Skeletal muscle cell (primary cell): ENCODE results near the gene MYRFL.
"Not testable (repeated sequence)": the region's sequence is repeated elsewhere in the genome, so short reads cannot be mapped to it uniquely, and the experiment has no call there.

Experiments used
- DNase-seq: peaks from one replicate; pipeline ENCODE4 v3.0.0-alpha.2; 2010; ENCODE audit warnings: low read depth
- H3K4me3 ChIP-seq: 2 replicates; pipeline ENCODE4 v1.5.1; 2011; ENCODE audit warnings: low read depth, mild to moderate bottlenecking, control low read depth, low read length, moderate library complexity

MYRFL gene

DNA sequence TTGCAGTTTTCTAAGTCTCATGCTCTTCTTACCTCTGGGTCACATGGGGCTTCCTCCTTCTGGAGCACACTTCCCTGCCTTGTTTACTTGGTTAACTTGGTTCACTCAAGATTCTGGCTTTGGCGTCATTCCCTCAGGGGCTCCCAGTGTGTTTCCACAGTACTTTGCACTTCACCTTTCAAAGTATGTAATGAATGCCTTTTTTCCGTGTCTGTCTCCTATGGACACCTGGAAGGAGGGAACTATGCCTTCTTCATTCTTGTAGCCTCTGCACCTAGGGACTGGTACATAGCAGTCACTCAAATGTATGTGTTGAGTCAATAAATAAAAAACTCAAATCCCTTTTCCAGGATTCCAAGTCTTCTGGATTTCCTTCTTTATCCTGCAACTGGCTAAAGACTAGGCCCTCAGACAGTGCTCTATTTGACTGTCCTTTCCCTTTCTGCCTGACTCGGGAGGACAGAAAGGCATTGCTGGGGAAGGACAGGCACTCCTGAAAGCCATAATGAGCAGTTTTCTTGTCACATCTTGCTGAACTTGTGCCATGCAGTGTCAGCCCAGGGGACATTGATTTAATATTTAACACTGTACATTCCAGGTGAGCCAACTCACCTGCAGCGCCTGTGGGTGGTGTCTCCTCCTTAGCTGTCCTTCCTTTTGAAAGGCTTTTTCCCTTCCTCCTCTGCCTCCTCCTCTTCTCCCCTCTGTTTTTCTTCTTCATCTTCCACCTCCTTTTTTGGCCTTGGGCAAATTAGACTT lies 12.8 kb downstream of the MYRFL start:
- H3K4me3 ChIP-seq, result no peak overlapping the region
- DNase-seq, result no peak

DNA sequence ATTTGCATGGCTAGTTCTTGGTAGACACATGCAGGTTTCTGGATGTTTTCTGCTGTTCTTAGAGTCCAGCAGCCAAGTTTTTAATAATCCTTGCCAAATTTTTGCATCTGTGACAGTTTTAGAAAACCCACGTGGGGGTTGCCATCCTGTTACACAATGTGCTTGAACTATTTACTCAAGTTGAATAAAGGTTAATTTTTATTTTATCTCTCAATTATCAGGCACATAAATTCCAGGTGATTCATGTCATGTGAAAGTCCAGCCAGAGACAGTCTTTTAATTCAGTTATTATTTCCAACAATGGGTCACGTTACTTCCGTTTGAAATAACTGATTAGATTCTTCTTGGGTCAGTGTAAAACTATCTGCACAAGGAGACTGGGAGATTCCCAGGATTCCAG lies 15.7 kb downstream of the MYRFL start:
- no peak overlapping the region for H3K4me3 ChIP-seq
- no peak for DNase-seq

DNA sequence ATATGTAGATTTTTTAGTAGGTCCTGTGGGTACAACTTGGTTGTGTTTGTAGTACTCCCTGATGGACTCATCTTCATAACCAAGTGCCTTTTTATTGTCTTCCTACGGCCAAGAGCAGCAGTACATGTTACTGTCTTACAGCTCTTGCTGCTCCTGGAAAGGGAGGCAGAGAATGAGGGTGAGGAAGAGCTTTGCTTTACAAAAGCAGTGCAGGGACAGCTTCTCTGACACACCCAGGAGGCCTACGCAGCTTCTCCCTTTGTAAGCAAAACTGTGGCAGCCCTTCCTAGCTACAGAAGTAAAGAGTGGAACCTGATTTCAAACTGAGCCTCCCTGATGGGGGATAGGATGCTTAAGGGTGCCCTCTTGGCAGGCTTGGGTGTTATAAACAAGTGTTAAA lies 18.6 kb downstream of the MYRFL start:
- no peak overlapping the region for H3K4me3 ChIP-seq
- no peak for DNase-seq

DNA sequence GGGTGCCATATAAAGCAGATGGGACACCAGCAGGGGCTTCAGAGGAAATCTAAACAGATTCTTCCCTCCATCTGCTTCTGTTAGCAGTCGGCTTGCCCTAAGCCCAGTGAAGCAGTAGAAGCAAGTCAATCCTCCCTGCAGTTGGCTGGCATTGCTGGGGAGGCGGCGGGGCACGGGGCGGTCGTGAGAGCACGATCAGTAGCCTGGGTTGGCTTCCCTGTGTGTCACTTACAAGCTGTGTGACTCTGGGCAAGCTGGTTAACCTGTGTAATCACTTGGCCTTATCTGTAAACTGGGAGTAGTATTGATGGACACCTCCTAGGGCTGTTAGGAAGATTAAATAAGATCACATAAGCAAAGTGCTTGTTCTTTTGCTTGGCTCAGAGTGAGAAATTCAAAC lies 19.4 kb downstream of the MYRFL start:
- no peak overlapping the region for H3K4me3 ChIP-seq
- DNase-seq, result no peak

DNA sequence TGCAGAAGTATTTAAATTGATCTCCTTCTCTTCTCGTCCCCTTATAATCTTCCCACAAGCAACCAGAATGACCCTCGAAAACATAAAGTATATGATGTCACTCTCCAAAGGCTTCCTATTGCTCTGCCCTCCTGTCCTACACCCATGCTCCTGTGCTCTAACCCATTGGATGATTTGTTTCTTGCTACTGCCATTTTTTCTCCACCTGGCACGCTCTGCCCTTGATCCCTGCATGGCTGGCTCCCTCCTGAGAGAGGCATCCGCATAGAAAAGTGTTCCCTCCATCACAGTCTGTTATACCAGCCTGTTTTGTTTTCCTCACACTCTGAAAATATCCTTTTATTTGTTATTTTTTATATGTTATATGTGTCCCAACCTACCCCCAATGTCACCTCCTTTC lies 19.8 kb downstream of the MYRFL start:
- no peak for DNase-seq
- no peak overlapping the region for H3K4me3 ChIP-seq

DNA sequence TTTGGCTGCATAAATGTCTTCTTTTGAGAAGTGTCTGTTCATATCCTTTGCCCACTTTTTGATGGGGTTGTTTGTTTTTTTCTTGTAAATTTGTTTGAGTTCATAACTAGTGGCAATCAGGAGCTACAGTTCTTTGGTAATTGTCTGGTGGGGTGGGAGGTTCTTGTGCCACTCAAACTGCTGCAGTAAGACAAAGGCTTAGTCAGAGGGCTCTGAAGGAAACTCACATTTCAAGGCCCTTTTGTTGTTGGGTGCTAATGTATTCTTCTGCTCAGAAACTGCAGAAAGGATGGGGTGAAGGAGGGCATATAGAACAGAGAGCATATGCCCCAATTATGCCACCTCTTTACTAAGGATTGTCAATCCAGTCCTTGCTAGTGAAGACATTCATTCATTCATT lies 21.9 kb downstream of the MYRFL start:
- no peak for DNase-seq
- H3K4me3 ChIP-seq, result no peak overlapping the region

DNA sequence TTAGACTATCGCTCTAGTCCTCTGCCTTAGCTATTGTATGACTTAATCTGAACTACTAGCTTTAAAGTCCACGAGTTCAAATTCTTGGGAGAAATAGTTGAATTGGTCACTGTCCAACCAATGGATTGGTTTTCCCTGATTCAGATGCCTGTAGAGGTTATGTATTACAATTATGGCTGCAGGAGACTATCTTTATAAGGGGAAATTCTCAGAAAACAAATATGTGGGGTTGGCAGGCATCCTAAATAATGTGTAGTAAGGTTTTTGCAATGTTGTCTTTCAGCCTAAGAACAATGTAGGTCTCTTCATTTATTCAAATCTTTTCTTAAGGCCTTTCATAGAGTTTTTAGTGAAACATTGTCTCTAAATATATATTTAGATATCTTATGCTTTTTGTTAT lies 26.9 kb downstream of the MYRFL start:
- no peak for DNase-seq

DNA sequence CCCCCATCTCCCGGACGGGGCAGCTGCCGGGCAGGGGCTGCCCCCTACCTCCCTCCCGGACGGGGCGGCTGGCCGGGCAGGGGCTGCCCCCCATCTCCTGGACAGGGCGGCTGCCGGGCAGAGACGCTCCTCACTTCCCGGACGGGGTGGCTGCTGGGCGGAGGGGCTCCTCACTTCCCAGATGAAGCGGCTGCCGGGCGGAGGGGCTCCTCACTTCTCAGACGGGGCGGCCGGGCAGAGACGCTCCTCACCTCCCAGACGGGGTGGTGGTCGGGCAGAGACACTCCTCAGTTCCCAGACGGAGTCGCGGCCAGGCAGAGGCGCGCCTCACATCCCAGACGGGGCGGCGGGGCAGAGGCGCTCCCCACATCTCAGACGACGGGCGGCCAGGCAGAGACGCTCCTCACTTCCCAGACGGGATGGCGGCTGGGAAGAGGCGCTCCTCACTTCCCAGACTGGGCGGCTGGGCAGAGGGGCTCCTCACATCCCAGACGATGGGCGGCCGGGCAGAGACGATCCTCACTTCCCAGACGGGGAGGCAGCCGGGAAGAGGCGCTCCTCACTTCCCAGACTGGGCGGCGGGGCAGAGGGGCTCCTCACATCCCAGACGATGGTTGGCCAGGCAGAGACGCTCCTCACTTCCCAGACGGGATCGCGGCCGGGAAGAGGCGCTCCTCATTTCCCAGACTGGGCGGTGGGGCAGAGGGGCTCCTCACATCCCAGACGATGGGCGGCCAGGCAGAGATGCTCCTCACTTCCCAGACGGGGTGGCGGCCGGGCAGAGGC lies 28.3 kb downstream of the MYRFL start:
- DNase-seq, H3K4me3 ChIP-seq: not testable (repeated sequence)

More for the DNA sequence above, 26.9 kb downstream of the MYRFL start:
- H3K4me3 ChIP-seq, result no peak overlapping the region

DNA sequence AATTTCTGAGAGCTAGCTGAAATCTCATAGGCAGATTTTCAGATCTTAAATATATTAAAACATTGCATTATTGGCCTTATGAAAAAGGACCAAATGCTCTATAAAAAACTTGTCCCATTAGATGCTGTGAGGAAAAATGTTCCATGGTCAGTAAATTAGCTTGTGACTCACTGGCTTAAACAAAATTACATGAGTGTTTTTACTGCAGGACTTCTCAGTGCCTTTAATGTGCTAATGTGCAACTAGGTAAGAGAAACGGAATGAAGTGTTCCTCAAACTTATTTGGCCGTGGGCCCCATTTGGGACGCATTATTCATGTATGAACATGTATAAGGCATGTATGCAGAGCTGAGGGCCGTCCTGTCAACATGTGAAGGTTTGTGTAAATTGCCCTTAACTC lies 41.7 kb downstream of the MYRFL start:
- no peak overlapping the region for H3K4me3 ChIP-seq
- DNase-seq, result no peak

DNA sequence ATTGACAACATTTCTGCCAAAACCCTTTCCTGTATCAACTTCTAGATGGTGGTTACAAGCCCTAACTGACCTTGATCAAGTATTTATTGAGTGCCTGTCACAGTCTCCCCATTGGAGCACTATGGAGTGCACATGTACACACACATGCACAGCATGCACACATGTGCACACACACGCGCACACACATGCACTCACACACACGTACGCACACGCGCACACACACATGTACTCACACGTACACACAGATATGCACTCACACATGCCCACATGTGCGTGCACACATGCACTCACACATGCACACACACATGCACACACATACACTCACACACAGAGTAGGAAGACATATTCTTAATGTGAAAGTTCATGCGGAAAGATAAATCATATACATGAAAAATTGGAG lies 43.7 kb downstream of the MYRFL start:
- no peak for DNase-seq
- no peak overlapping the region for H3K4me3 ChIP-seq

DNA sequence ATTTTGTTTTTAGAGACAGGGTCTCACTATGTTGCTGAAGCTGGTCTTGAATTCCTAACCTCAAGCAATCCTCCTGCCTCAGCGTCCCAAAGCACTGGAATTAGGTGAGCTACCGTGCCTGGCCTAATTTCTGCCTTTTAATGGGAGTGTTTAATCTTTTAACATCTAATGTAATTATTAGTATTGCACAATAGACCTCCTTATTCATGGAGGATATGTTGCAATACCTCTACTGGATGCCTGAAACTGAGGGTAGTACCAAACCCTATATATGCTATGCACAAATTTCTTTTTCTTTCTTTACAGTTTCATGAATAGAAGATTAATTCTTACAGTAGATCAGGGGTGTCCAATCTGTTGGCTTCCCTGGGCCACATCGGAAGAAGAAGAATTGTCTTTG lies 47.8 kb downstream of the MYRFL start:
- H3K4me3 ChIP-seq, result no peak overlapping the region
- DNase-seq, result no peak

DNA sequence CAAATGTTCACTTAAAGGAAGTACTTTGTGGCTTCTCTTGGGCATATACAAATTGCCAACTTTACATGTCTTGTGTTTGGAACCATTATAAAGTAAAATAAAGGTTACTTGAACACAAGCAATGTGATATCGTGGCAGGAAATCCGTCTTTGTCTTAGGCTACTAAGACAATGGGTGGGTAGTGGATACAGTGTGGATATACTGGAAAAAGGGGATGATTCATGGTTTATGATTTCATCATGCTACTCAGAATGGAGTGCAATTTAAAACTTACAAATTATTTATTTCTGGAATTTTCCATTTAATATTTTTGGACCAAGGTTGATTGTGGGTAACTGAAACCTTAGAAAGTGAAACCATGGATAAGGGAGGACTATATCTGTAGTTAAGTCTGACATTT lies 48.4 kb downstream of the MYRFL start:
- H3K4me3 ChIP-seq, result no peak overlapping the region
- no peak for DNase-seq

DNA sequence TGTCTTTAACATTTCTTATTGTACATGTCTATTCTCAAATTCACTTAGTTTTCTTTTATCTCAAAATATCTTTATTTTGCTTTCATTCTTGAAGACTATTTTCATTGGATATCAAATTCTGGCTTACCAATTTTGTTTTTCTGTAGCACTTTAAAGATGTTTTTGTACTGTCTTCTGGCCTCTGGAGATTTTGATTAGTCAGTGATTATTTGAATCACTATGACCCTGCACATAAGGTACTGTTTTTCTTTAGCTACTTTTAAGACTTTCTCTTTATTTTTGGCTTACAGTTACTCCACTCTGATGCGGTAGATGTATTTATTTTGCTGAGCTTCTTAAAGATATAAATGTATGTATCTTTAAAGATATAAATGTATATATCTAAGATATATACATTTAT lies 49.6 kb downstream of the MYRFL start:
- DNase-seq, result no peak
- no peak overlapping the region for H3K4me3 ChIP-seq

DNA sequence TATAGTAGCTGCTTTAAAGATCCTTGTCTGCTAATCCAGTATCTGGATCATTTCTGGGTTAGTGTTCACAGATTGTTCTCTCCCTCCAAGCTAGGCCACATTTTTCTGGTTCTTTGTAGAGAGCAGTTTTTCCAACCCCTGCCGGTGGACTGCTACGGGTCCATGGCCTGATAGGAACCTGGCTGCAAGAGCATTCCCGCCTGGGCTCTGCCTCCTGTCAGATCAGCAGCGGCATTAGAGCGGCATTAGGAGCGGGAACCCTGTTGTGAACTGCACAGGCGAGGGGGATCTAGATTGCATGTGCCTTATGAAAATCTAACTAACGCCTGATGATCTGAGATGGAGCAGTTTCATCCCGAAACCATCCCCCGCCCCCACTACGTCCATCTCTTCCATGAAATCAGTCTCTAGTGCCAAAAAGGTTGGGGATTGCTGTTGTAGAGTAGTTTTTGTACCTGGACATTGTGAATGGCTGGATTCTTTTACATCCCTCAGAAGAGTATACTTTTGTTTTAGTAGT lies 50.4 kb downstream of the MYRFL start:
- no peak overlapping the region for H3K4me3 ChIP-seq
- no peak for DNase-seq

DNA sequence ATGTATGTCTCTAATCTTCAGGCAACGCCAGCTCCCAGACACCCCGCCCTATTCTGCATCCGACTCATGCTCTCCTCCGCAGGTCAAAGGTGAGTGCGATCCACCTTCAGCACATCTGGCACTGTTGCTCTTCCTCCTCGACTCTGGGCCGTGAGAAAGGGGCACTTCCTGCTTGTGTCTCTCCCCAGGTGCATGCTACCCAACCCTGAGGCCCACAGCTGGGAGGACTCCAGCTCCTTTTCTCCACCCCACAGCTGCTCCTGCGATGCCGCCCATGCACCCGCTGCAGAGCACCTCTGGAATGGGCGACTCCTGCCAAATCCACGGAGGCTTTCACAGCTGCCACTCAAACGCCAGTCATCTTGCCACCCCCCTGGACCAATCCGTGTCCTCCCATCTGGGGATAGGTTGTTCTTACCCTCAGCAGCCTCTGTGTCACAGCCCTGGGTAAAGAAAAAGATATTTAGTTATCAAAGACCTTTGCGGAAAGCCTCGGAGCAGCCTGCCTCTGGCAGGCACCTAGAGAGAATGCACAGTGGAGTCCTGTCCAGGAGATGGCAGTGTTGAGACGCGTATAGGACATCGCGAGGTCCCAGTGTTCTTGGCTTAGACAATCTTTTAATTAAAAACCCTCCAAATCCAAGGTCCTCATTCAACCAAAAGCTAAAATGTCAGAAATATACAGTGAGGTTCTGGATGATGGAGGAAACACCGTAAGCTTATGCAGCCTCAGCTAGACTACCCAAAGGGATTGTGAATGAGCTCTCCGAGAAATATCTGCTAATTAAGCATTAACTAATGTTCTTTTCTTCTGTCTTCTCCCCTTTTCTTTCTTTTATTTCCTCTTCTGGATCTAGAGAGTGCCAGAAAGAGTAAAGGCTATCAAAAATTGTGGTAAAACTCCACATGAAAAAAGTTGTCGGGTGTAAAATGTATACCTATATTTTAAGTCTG lies 54.3 kb downstream of the MYRFL start:
- DNase-seq, result no peak
- peak overlapping the region; percentile 14 for H3K4me3 ChIP-seq

DNA sequence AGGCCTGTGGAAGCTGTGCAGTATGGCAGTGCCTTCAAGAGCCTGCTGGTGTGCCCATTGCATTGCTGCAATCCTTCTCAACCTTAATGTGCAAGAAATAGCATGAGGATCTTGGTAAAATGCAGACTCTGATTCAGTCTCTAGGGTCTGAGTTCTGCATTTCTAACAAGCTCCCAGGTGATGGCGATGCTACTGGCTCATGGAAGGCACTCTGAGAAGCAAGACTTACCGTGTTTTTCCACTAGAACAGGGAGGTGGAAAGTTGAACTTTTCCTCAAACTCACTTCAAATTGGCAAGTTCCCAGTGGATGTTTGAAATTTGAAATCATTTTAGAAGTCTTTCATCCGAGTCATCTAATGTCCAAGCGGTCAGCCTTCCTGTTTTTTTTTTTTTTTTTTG lies 55.5 kb downstream of the MYRFL start:
- H3K4me3 ChIP-seq, result no peak overlapping the region
- no peak for DNase-seq

DNA sequence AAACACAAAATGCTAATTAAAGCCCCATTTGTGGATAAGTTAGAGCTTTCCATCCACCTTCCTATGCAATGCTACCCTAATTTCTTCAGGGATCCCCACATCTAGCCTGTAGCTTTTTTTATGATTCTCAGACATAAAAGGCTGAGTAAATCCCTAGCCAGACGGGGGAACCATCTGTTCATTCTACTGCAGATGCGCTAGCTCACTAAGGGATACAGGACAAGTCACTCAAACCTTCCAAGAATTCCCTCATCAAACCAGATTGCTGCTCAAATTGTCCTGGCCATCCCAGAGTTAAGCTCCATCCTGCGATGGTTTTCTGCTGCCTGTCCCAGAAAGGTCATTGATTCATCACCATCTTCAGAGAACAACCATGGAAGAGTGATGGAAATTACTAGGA lies 56.7 kb downstream of the MYRFL start:
- H3K4me3 ChIP-seq, result no peak overlapping the region
- DNase-seq, result no peak

DNA sequence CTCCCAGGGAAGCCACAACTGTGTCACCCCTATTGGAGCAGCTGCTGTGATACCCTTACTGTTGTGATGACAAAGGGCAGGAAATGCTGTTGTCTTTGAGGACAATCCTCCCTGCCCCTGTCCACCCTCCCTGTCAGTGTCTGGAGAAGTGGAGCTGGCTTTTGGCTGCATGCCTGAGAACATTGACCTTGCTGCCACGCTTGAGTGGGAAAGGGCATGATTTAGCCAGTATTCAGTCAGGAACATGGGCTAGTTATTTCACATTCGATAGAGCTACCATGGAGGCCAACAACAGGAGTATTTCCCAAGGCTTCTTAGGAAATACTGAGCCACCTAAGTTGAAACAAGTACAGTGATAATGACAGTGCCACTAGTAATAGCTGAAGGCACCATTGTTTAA lies 59.4 kb downstream of the MYRFL start:
- no peak for DNase-seq
- no peak overlapping the region for H3K4me3 ChIP-seq

DNA sequence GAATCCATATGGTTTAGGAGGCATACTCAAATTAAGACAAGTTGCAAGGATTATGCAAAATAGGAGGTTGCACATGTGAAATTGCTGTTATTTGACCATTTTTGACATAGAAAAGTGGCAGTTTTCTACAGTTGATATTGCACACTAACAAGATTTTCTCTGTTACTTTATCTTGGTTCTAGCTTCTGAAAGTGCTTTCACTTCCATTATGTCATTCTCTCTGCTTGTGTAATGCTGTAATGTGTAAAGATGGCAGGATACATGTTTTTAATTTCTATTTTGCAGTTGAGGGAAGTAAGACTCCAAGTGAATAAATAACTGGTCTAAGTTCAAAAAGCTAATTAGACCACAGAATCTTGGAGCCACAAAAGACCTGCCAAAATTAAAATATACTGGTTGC lies 60.6 kb downstream of the MYRFL start:
- no peak for DNase-seq
- H3K4me3 ChIP-seq, result no peak overlapping the region

DNA sequence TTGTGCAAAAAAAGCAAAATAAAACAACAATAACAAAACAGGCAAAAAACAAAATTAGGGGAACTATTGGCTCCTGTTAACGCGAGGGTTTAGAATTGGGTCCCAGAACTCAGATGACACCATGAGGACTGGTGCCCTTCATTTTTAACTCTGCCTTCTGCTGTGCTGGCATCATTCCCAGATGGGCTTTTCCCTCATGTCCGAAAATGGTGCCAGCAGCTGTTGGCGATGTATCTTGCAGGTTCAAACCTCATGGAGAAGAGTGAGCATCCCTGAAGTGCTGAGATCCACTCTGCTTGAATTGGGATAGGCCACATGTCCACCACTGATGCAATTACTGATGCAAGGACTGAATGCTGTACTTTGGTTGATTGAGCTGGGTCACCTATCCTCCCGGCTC lies 61.1 kb downstream of the MYRFL start:
- DNase-seq, result no peak
- H3K4me3 ChIP-seq, result no peak overlapping the region
